Mononuclear cell (primary cell): Measurements from ENCODE around the gene PLN. TPM values are rescaled to one million over a fixed set of nuclear protein-coding genes. Genes with fewer than 3 reads are reported as not detected.

ENCODE experiments used
- H3K27me3 ChIP-seq: 2 replicates; pipeline ENCODE4 v1.6.0; 2011; ENCODE audit warnings: low read length, control low read depth; ENCODE audit not compliant: insufficient read depth
- H3K4me1 ChIP-seq: 2 replicates; pipeline ENCODE4 v1.5.1; 2011; ENCODE audit warnings: mild to moderate bottlenecking, low read length, control low read depth; ENCODE audit not compliant: insufficient read depth
- H3K4me3 ChIP-seq: 2 replicates; pipeline ENCODE4 v1.5.1; 2011; ENCODE audit warnings: mild to moderate bottlenecking, low read length, moderate library complexity
- H3K9me3 ChIP-seq: 2 replicates; pipeline ENCODE4 v1.5.1; 2011; ENCODE audit warnings: low read depth, mild to moderate bottlenecking, control low read depth, low read length
- total RNA-seq: library from RNA; depleted of rRNA; stranded (reverse); fragments of >200 nt; gene quantifications from one replicate; pipeline ENCODE4 v1.2.3, GENCODE V29; 2012

The PLN gene
- total RNA-seq, 1 donor, result 0.10 TPM

- H3K9me3 ChIP-seq, result no peaks in the 10 kb centered on the region
- no peaks in the 10 kb centered on the region for H3K4me1 ChIP-seq
- no peak overlapping the region for H3K4me3 ChIP-seq
- no peaks in the 10 kb centered on the region for H3K27me3 ChIP-seq
These were observed 21.9 kb upstream of the PLN start for GRCh38 chr6:118525913-118526780.

GRCh38 chr6:118528129-118528528 lies 20.0 kb upstream of the PLN start:
- H3K9me3 ChIP-seq, result no peaks in the 10 kb centered on the region
- H3K4me1 ChIP-seq, result no peaks in the 10 kb centered on the region

GRCh38 chr6:118529756-118530155 lies 18.3 kb upstream of the PLN start:
- no peaks in the 10 kb centered on the region for H3K4me1 ChIP-seq
- no peaks in the 10 kb centered on the region for H3K27me3 ChIP-seq
- no peaks in the 10 kb centered on the region for H3K9me3 ChIP-seq
- H3K4me3 ChIP-seq, result no peak overlapping the region

More at GRCh38 chr6:118528129-118528528, 20.0 kb upstream of the PLN start:
- H3K27me3 ChIP-seq, result no peaks in the 10 kb centered on the region
- H3K4me3 ChIP-seq, result no peak overlapping the region

- no peaks in the 10 kb centered on the region for H3K27me3 ChIP-seq
- no peak overlapping the region for H3K4me3 ChIP-seq
- no peaks in the 10 kb centered on the region for H3K9me3 ChIP-seq
- H3K4me1 ChIP-seq, result no peaks in the 10 kb centered on the region
These were observed 17.2 kb upstream of the PLN start for GRCh38 chr6:118530942-118531341.

GRCh38 chr6:118535176-118535844 lies 12.8 kb upstream of the PLN start:
- no peaks in the 10 kb centered on the region for H3K4me1 ChIP-seq

GRCh38 chr6:118536478-118536877 lies 11.6 kb upstream of the PLN start:
- Histone ChIP-seq H3K4me1 (no peaks in the 10 kb centered on the region), H3K4me3 (no peak overlapping the region), H3K27me3 (no peaks in the 10 kb centered on the region), H3K9me3 (no peaks in the 10 kb centered on the region)

More at GRCh38 chr6:118535176-118535844, 12.8 kb upstream of the PLN start:
- Histone ChIP-seq H3K4me3 (no peak overlapping the region), H3K27me3 (no peaks in the 10 kb centered on the region), H3K9me3 (no peaks in the 10 kb centered on the region)

- Histone ChIP-seq H3K4me3 (no peak overlapping the region), H3K4me1 (no peaks in the 10 kb centered on the region), H3K27me3 (no peaks in the 10 kb centered on the region), H3K9me3 (no peaks in the 10 kb centered on the region)
These were observed 10.5 kb upstream of the PLN start for GRCh38 chr6:118537574-118537973.

- Histone ChIP-seq H3K27me3 (no peaks in the 10 kb centered on the region), H3K9me3 (no peaks in the 10 kb centered on the region), H3K4me1 (no peaks in the 10 kb centered on the region), H3K4me3 (no peak overlapping the region)
These were observed 5.7 kb upstream of the PLN start for GRCh38 chr6:118542184-118542952.

GRCh38 chr6:118544105-118544504 lies 4.0 kb upstream of the PLN start:
- Histone ChIP-seq H3K27me3 (no peaks in the 10 kb centered on the region), H3K4me1 (no peaks in the 10 kb centered on the region), H3K4me3 (no peak overlapping the region), H3K9me3 (no peaks in the 10 kb centered on the region)

- Histone ChIP-seq H3K27me3 (no peaks in the 10 kb centered on the region), H3K4me1 (no peaks in the 10 kb centered on the region), H3K4me3 (no peak overlapping the region), H3K9me3 (no peaks in the 10 kb centered on the region)
These were observed 1.8 kb upstream of the PLN start for GRCh38 chr6:118546164-118546879.

GRCh38 chr6:118546880-118547218 lies 1.2 kb upstream of the PLN start:
- Histone ChIP-seq H3K4me3 (no peak overlapping the region), H3K4me1 (no peaks in the 10 kb centered on the region), H3K27me3 (no peaks in the 10 kb centered on the region), H3K9me3 (no peaks in the 10 kb centered on the region)

- Histone ChIP-seq H3K27me3 (no peaks in the 10 kb centered on the region), H3K4me3 (no peak overlapping the region), H3K9me3 (no peaks in the 10 kb centered on the region), H3K4me1 (no peaks in the 10 kb centered on the region)
These were observed 517 bp downstream of the PLN start for GRCh38 chr6:118548613-118549012.

GRCh38 chr6:118551063-118552053 lies 3.3 kb downstream of the PLN start:
- Histone ChIP-seq H3K9me3 (no peaks in the 10 kb centered on the region), H3K4me3 (no peak overlapping the region), H3K27me3 (no peaks in the 10 kb centered on the region), H3K4me1 (no peaks in the 10 kb centered on the region)

- no peak overlapping the region for H3K4me3 ChIP-seq
- no peaks in the 10 kb centered on the region for H3K27me3 ChIP-seq
- no peaks in the 10 kb centered on the region for H3K9me3 ChIP-seq
These were observed 5.0 kb downstream of the PLN start for GRCh38 chr6:118553132-118553531.

More at GRCh38 chr6:118553132-118553531, 5.0 kb downstream of the PLN start:
- H3K4me1 ChIP-seq, result peaks cover 5% of the 10 kb centered on the region
